ENCODE measurements around the gene TTC22.

- no peak for TF ChIP-seq CTCF (IDR thresholded peaks at IDR 0.05)
- no peak for TF ChIP-seq EP300 (IDR thresholded peaks at IDR 0.05)
- TF ChIP-seq POLR2A (IDR thresholded peaks at IDR 0.05; ENCODE audit: low read length), result no peak
- no peak for TF ChIP-seq USF2 (IDR thresholded peaks at IDR 0.05)
These were observed 45.2 kb upstream of the TTC22 start for GRCh38 chr1:54846301-54846700.

Measured in A549 (cell line).